Stimulated activated CD8-positive, alpha-beta memory T cell treated with anti-CD3 and anti-CD28 coated beads, Interleukin-7, amount 100 ng/mL, for 4 hours (primary cell): ENCODE measurements around the gene SHC4.
"Not testable (repeated sequence)": the region's sequence is repeated elsewhere in the genome, so short reads cannot be mapped to it uniquely, and the experiment has no call there.

Experiments
- DNase-seq, 2 donors: peaks; one replicate each; pipeline ENCODE4 v3.0.0-alpha.2; 2020; ENCODE audit warnings: low read depth in 2 of 2

SHC4 gene

GRCh38 chr15:48963524-48964113, at the start of gene SHC4:
Gene SHC4 (minus strand): TSS chr15:48963919. CDS start chr15:48963015, 904 bp downstream.
- DNase-seq: no peak

GRCh38 chr15:48999314-48999713, 35.6 kb upstream of the SHC4 start:
- no peak for DNase-seq

GRCh38 chr15:48996276-48996675, 32.6 kb upstream of the SHC4 start:
- no peak for DNase-seq

- no peak for DNase-seq
These were observed 29.7 kb upstream of the SHC4 start for GRCh38 chr15:48993380-48993779.

GRCh38 chr15:48992545-48992944, 28.8 kb upstream of the SHC4 start:
- no peak for DNase-seq

- DNase-seq: no peak
These were observed 28.4 kb upstream of the SHC4 start for GRCh38 chr15:48992096-48992495.

- no peak for DNase-seq
These were observed 25.5 kb upstream of the SHC4 start for GRCh38 chr15:48989170-48989569.

GRCh38 chr15:48987142-48987541, 23.4 kb upstream of the SHC4 start:
- no peak for DNase-seq

GRCh38 chr15:48986240-48986639, 22.5 kb upstream of the SHC4 start:
- no peak for DNase-seq

- DNase-seq: no peak
These were observed 21.8 kb upstream of the SHC4 start for GRCh38 chr15:48985516-48985915.

- no peak for DNase-seq
These were observed 21.2 kb upstream of the SHC4 start for GRCh38 chr15:48984811-48985352.

GRCh38 chr15:48984021-48984710, 20.4 kb upstream of the SHC4 start:
- DNase-seq: no peak

GRCh38 chr15:48983300-48983699, 19.6 kb upstream of the SHC4 start:
- DNase-seq: no peak

GRCh38 chr15:48981941-48982340, 18.2 kb upstream of the SHC4 start:
- no peak for DNase-seq

- no peak for DNase-seq
These were observed 14.9 kb upstream of the SHC4 start for GRCh38 chr15:48978638-48979037.

- no peak for DNase-seq
These were observed 12.8 kb upstream of the SHC4 start for GRCh38 chr15:48976444-48977088.

GRCh38 chr15:48975472-48976419, 12.0 kb upstream of the SHC4 start:
- DNase-seq: peak; percentile 26 to 62

- DNase-seq: no peak
These were observed 11.2 kb upstream of the SHC4 start for GRCh38 chr15:48974882-48975281.

- no peak for DNase-seq
These were observed 9.2 kb upstream of the SHC4 start for GRCh38 chr15:48972750-48973503.

- DNase-seq: not testable (repeated sequence)
These were observed 7.2 kb upstream of the SHC4 start for GRCh38 chr15:48970926-48971325.

- DNase-seq: no peak
These were observed 4.3 kb upstream of the SHC4 start for GRCh38 chr15:48968066-48968465.
